B cell (primary cell): ENCODE measurements around the gene NTN4. TPM values are rescaled to one million over a fixed set of nuclear protein-coding genes. Genes with fewer than 3 reads are reported as not detected.

Experiments used
- ATAC-seq: fragments of 200-7000 bp; cut with Tn5 transposase; one replicate; pipeline ENCODE4 v1.10.0; 2021; ENCODE audit warnings: low read depth, mild to moderate bottlenecking, moderate number of reproducible peaks, moderate library complexity
- CTCF ChIA-PET: fragments of 350-600 bp; sonication (Branson Sonifier 250); formaldehyde crosslinking; loops from one replicate; lab custom pipeline; 2021; ENCODE audit warnings: antibody characterized with exemption, inconsistent platforms; lab: Charles Lee
- POLR2A ChIA-PET: fragments of 350-600 bp; sonication (Branson Sonifier 250); formaldehyde crosslinking; loops from one replicate; lab custom pipeline; 2021; ENCODE audit warnings: antibody characterized with exemption; lab: Charles Lee
- DNase-seq: peaks from one replicate; pipeline ENCODE4 v3.0.0; 2013
- H2AFZ ChIP-seq: 2 replicates; pipeline ENCODE4 v1.6.1; 2012; ENCODE audit warnings: mild to moderate bottlenecking, low read depth, low read length; ENCODE audit not compliant: insufficient read depth, poor library complexity, severe bottlenecking
- H3K27ac ChIP-seq, 2 donors: 1 replicate in 1 of 2; 2 replicates in 1 of 2; pipeline ENCODE4 v1.5.1; 2012 to 2013; ENCODE audit warnings: low read length in 2 of 2, mild to moderate bottlenecking in 2 of 2, moderate library complexity in 1 of 2
- H3K27me3 ChIP-seq, 4 experiments: fragments of 200-600 bp in 1 of 4; sonication (generic) in 1 of 4; replicated peaks in 1 of 4; 1 replicate in 2 of 4; 2 replicates in 2 of 4; pipeline versions ENCODE4 v1.6.1 to v1.7.0; 2013 to 2016; ENCODE audit warnings: low read length in 3 of 4, mild to moderate bottlenecking in 2 of 4, mixed read lengths in 1 of 4, moderate library complexity in 1 of 4; ENCODE audit not compliant: insufficient read depth in 4 of 4, control insufficient read depth in 3 of 4; ENCODE audit errors: control extremely low read depth in 1 of 4
- H3K36me3 ChIP-seq, 2 experiments: replicated peaks in 1 of 2; 1 replicate in 1 of 2; 2 replicates in 1 of 2; pipeline versions ENCODE4 v1.6.1 to v1.7.1; 2013; ENCODE audit warnings: low read length in 1 of 2; ENCODE audit not compliant: insufficient read depth in 2 of 2, control insufficient read depth in 1 of 2; ENCODE audit errors: control extremely low read depth in 1 of 2, extremely low read depth in 1 of 2
- H3K4me1 ChIP-seq, 2 donors: fragments of 200-600 bp in 1 of 2; sonication (generic) in 1 of 2; 1 replicate in 1 of 2; 2 replicates in 1 of 2; pipeline versions ENCODE4 v1.5.1 to v1.6.1; 2013 to 2017; ENCODE audit warnings: low read length in 2 of 2; ENCODE audit not compliant: control insufficient read depth in 2 of 2, insufficient read depth in 2 of 2
- H3K4me2 ChIP-seq: replicated peaks from 2 replicates; pipeline ENCODE3; 2012; ENCODE audit warnings: mild to moderate bottlenecking, low read depth, low read length; ENCODE audit not compliant: poor library complexity, severe bottlenecking
- H3K4me3 ChIP-seq, 5 experiments: fragments of 200-600 bp in 1 of 5; sonication (generic) in 1 of 5; 1 replicate in 3 of 5; 2 replicates in 2 of 5; pipeline versions ENCODE4 v1.5.1 to v1.7.0; 2011 to 2016; ENCODE audit warnings: low read length in 4 of 5, mild to moderate bottlenecking in 4 of 5, low read depth in 2 of 5, control low read depth in 1 of 5, moderate library complexity in 1 of 5; ENCODE audit not compliant: insufficient read depth in 1 of 5; ENCODE audit errors: control extremely low read depth in 1 of 5, extremely low read depth in 1 of 5
- H3K79me2 ChIP-seq: fragments of 200-600 bp; sonication (generic); one replicate; pipeline ENCODE4 v1.6.0; 2016; ENCODE audit warnings: low read length; ENCODE audit not compliant: control insufficient read depth, insufficient read depth
- H3K9ac ChIP-seq: fragments of 200-600 bp; sonication (generic); 2 replicates; pipeline ENCODE4 v1.6.1; 2017; ENCODE audit warnings: mild to moderate bottlenecking, low read length, moderate library complexity
- H3K9me3 ChIP-seq, 3 donors: one replicate each; pipeline versions ENCODE4 v1.6.1 to v1.7.1; 2013; ENCODE audit warnings: low read length in 2 of 3; ENCODE audit not compliant: control insufficient read depth in 2 of 3, insufficient read depth in 1 of 3; ENCODE audit errors: control extremely low read depth in 1 of 3
- H4K20me1 ChIP-seq: 2 replicates; pipeline ENCODE4 v1.6.0; 2012; ENCODE audit warnings: mild to moderate bottlenecking, low read length; ENCODE audit not compliant: insufficient read depth, control insufficient read depth, poor library complexity, severe bottlenecking
- H3K27ac Mint-ChIP-seq: one replicate; pipeline ENCODE4 v1.8.0; 2021; ENCODE audit warnings: mixed read lengths
- H3K27me3 Mint-ChIP-seq: one replicate; pipeline ENCODE4 v1.8.0; 2021; ENCODE audit warnings: mixed read lengths
- H3K4me1 Mint-ChIP-seq: one replicate; pipeline ENCODE4 v1.8.0; 2021; ENCODE audit warnings: mixed read lengths
- H3K4me3 Mint-ChIP-seq: one replicate; pipeline ENCODE4 v1.8.0; 2021; ENCODE audit warnings: mixed read lengths
- H3K9me3 Mint-ChIP-seq: one replicate; pipeline ENCODE4 v1.8.0; 2022; ENCODE audit warnings: mixed read lengths; ENCODE audit not compliant: insufficient read depth
- EZH2 ChIP-seq: IDR thresholded peaks from 2 replicates; pipeline ENCODE4 v1.6.1; 2012; ENCODE audit warnings: borderline replicate concordance, low read depth, mild to moderate bottlenecking, moderate library complexity, low read length; ENCODE audit not compliant: insufficient read depth, poor library complexity, severe bottlenecking
- WGBS: methylation state at CpG from one replicate; pipeline ENCODE4 v1.1.5; 2013; ENCODE audit warnings: missing lambda C conversion rate; ENCODE audit not compliant: insufficient coverage; 5-methylcytosine and 5-hydroxymethylcytosine counted together
- intact Hi-C: fragments of 100-400 bp; cut with micrococcal nuclease; formaldehyde crosslinking; loops from one replicate; pipeline ENCODE4 v1.10.0; 2022
- polyA plus RNA-seq: library from polyadenylated mRNA; depleted of rRNA; stranded (reverse); fragments of >200 nt; gene quantifications from 2 replicates; pipeline ENCODE4 v1.2.3, GENCODE V29; 2012
- total RNA-seq, 2 donors: library from RNA; stranded (reverse); fragments of 120-200 nt in 1 of 2; gene quantifications; 1 replicate in 1 of 2; 2 replicates in 1 of 2; pipeline versions ENCODE4 v1.2.3 to v1.2.4, GENCODE V29; 2013 to 2022
- TF ChIP-seq, protein P1 (sequence below): fragments of 200-600 bp; IDR thresholded peaks from one replicate; pipeline ENCODE4 v1.8.0; 2022; ENCODE audit warnings: antibody characterized with exemption, mild to moderate bottlenecking

NTN4 gene
- total and polyA plus RNA-seq, 2 donors (not counting 1 experiment from before 2014, with no cell fraction given): not detected

DNA sequence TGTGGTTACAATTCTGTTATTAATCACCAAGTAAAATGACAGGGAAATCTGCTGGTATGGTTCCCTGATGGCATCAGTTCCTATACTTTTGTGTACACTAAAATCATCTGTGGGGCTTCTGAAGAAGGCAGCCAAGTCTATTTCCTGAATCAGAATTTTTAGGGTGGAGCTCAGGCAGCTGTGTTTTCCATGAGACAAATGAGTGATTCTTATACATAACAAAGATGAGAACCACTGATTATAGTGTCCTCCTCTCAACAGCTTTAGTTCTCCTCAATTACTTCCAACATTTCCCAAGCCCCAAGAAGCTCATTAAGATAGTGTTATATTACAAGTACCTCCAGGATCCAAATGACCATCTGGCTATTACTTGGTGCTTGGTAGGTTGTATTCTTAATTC is 174.8 kb downstream of the NTN4 start:
- Mint-ChIP-seq H3K9me3 (no peaks in the 10 kb centered on the region), H3K4me1 (peaks cover 17% of the 10 kb centered on the region), H3K27ac (peak overlapping the region; percentile 86), H3K27me3 (peaks cover 4% of the 10 kb centered on the region), H3K4me3 (peak overlapping the region; percentile 46)
- peak overlapping the region; percentile 43 for H3K9ac ChIP-seq
- H3K27me3 ChIP-seq: no peaks in the 10 kb centered on the region
- no peaks in the 10 kb centered on the region for H4K20me1 ChIP-seq
- H3K79me2 ChIP-seq: no peaks in the 10 kb centered on the region
- intact Hi-C loops: no loop called here
- H3K4me3 ChIP-seq: peak overlapping the region in 2 of 5 experiments; percentile 19 to 29
- TF ChIP-seq, protein P1, sequence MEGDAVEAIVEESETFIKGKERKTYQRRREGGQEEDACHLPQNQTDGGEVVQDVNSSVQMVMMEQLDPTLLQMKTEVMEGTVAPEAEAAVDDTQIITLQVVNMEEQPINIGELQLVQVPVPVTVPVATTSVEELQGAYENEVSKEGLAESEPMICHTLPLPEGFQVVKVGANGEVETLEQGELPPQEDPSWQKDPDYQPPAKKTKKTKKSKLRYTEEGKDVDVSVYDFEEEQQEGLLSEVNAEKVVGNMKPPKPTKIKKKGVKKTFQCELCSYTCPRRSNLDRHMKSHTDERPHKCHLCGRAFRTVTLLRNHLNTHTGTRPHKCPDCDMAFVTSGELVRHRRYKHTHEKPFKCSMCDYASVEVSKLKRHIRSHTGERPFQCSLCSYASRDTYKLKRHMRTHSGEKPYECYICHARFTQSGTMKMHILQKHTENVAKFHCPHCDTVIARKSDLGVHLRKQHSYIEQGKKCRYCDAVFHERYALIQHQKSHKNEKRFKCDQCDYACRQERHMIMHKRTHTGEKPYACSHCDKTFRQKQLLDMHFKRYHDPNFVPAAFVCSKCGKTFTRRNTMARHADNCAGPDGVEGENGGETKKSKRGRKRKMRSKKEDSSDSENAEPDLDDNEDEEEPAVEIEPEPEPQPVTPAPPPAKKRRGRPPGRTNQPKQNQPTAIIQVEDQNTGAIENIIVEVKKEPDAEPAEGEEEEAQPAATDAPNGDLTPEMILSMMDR: no peak
- no peak for TF ChIP-seq EZH2
- H3K27ac ChIP-seq: peak overlapping the region; percentile 32 to 77
- peaks cover 13 to 22% of the 10 kb centered on the region in 2 donors for H3K4me1 ChIP-seq
- DNase-seq: peak; percentile 14
- peak overlapping the region; percentile 56 for H2AFZ ChIP-seq
- peak overlapping the region; percentile 66 for H3K4me2 ChIP-seq
- CTCF ChIA-PET: no interaction called here
- H3K36me3 ChIP-seq: no peaks in the 10 kb centered on the region
- POLR2A ChIA-PET: interaction anchor here (0.6 kb wide), 1 partner anchor 404 kb away, joined by 7 read pairs; no protein-coding TSS in a partner anchor
- ATAC-seq: no peak
- H3K9me3 ChIP-seq: no peaks in the 10 kb centered on the region

DNA sequence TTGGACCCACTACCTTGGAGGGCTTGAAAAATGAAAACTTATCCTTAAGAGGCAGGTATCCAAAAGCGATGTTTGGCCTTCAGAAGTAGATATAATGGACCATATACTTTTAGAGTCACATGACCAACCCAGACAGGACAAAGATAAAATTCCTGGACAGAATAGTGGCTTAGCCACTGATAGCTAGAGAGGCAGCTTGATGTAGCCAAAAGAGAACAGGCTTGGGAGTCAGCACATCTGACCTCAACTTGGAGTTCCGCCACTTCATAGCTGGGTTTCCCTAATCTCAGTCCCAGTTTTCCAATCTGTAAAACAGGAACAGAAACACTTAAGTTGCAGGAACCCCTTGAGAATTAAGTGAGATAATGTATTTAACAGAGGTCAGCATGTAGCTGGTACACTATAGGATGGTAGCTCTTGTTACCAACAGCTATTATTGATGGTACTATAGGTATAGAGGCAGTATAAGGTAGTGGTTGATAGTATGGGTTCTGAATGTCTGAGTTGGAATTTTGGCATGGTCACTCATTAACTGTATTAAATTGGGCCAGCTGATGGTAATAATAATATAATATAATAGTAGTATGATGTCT is 176.1 kb downstream of the NTN4 start:
- no peak overlapping the region for H3K9ac ChIP-seq
- H3K27ac ChIP-seq: no peak overlapping the region
- no peaks in the 10 kb centered on the region for H3K27me3 Mint-ChIP-seq
- POLR2A ChIA-PET: no interaction called here
- CTCF ChIA-PET: no interaction called here
- H3K79me2 ChIP-seq: no peaks in the 10 kb centered on the region
- H3K27me3 ChIP-seq: peaks cover 0 to under 1% (median 0%) of the 10 kb centered on the region in 4 experiments
- H3K4me3 Mint-ChIP-seq: no peak overlapping the region
- ATAC-seq (no peak), DNase-seq (no peak)
- no CpG with 5 or more reads among the region's 2 CpGs for WGBS
- no peaks in the 10 kb centered on the region for H3K36me3 ChIP-seq
- intact Hi-C loops: no loop called here
- H3K4me3 ChIP-seq: no peak overlapping the region
- H3K4me2 ChIP-seq: no peak overlapping the region
- H2AFZ ChIP-seq: no peak overlapping the region
- peaks cover 13 to 22% of the 10 kb centered on the region in 2 donors for H3K4me1 ChIP-seq
- H3K9me3 Mint-ChIP-seq: no peaks in the 10 kb centered on the region
- H3K4me1 Mint-ChIP-seq: peaks cover 17% of the 10 kb centered on the region
- H3K27ac Mint-ChIP-seq: no peak overlapping the region
- TF ChIP-seq, protein P1: no peak
- no peak for TF ChIP-seq EZH2
- no peaks in the 10 kb centered on the region for H4K20me1 ChIP-seq
- no peaks in the 10 kb centered on the region for H3K9me3 ChIP-seq
